NCI-H69 (cell line): Measurements from ENCODE around the gene MAP2K5.
"Not testable (repeated sequence)": the region's sequence is repeated elsewhere in the genome, so short reads cannot be mapped to it uniquely, and the experiment has no call there.

Experiments used
- DNase-seq: peaks from one replicate; lab custom pipeline; 2025; lab: John Stamatoyannopoulos, UW

The MAP2K5 gene

GRCh38 chr15:67672834-67673233 is 130.3 kb downstream of the MAP2K5 start:
- DNase-seq, result not testable (repeated sequence)

DNA sequence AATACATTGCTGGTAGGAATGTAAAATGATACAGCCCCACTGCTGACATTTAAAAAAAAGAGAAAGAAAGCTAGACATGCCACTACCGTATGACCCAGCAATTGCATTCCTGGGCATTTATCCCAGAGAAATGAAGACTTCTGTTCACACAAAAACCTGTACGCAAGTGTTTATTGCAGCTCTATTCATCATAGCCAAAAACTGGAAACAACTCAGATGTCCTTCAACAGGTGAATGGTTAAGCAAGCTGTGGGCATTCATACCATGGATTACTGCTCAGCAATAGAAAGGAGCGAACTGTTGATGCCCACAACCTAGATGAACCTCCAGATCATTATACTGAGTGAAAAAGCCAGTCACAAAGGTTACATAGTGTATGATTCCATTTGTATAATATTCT is 132.5 kb downstream of the MAP2K5 start:
- no peak for DNase-seq

DNA sequence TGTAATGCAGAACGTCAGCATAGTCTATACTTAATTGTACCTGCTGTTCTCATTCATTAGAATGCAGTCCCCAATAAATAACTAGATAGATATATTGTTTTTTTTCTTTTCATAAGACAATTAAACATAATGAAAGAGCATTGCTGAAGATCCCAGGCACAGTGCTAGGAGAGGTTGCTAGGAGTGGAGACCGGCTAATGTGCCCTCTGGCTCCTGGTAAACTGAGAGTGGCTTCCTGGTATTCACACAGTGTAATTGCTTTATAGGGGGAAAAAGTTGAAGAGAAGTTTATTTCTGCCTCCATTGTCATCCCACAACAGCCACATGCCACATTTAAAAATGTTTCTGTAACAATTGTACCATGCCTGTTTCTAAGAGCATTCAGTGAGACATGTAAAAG is 135.6 kb downstream of the MAP2K5 start:
- no peak for DNase-seq

DNA sequence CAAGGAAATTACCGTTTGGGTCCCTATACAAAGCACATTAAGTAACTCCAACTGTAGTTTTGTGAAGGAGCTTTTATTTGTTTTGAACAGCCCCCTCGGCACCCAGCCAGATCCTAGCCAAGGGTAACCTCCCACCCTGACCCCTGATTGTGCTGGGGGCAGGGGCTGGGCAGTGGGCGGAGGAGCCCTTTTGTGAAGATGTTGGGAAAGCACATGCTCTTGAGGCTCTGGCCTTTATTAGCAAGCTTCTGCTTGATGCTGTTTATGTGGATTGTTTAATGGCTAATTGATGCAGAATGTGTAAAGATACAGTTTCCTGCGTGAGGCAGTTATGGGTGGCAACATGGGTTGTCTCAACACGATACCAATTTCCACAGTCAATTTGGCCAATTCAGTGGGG is 136.5 kb downstream of the MAP2K5 start:
- peak; percentile 70 for DNase-seq

GRCh38 chr15:67680641-67681040 is 138.1 kb downstream of the MAP2K5 start:
- DNase-seq, result peak; percentile 81

GRCh38 chr15:67685008-67685599 is 142.6 kb downstream of the MAP2K5 start:
- DNase-seq, result peak; percentile 45

GRCh38 chr15:67685716-67686115 is 143.2 kb downstream of the MAP2K5 start:
- no peak for DNase-seq

DNA sequence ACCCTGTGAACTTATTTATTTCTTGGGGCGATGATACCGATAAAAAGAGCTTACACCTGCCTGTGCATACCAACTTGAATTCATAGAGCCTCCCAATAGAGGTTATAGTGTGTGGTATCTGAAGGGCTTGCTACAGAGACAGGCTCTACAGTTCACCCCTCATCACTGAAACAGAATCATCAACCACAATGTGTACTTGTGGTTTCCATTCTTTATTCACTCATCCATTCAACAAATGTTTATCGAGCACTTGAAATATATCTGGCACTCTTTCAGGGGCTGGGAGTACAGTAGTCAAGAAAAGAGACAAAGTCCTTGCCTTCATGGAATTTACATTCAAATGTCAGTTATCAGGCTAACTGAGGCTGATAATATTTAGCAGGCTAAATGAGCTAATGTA is 148.4 kb downstream of the MAP2K5 start:
- no peak for DNase-seq

- DNase-seq, result no peak
Observed at GRCh38 chr15:67691450-67691849, 148.9 kb downstream of the MAP2K5 start.

DNA sequence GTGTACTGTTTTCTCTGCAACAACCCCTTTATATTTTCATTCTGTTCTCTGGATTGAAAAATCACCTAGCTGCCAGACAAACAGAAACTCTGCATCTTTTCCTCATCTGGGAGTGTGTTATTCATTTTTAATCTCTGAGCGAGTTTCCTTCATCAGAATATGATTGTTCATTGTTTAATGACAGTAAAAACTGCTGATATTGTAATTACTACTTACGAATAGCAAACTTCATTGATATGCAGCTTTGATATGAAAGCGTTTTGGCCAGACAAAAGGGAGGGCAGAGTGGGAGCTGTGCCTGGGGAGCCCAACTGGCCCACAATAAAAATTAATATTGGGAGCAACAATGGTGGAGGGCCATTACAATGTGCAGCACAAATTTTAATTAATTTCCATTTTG is 150.1 kb downstream of the MAP2K5 start:
- no peak for DNase-seq

DNA sequence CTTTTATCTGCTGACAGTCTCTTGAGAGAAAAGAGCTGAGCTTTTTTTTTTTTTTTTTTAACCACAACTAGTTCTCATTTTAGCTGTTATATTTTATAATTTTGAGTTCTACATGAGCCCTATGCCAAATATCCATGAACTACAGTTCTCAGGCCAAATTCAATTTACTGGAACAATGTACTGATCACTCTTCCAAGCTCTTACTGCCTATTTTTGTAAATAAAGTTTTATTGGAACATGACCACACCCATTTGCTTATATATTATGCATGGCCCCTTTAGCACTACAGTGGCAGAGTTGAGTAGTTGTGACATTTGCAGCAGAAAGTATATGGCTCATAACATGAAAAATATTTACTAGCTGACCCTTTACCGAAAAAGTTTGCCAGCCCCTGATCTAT is 153.6 kb downstream of the MAP2K5 start:
- DNase-seq, result no peak

DNA sequence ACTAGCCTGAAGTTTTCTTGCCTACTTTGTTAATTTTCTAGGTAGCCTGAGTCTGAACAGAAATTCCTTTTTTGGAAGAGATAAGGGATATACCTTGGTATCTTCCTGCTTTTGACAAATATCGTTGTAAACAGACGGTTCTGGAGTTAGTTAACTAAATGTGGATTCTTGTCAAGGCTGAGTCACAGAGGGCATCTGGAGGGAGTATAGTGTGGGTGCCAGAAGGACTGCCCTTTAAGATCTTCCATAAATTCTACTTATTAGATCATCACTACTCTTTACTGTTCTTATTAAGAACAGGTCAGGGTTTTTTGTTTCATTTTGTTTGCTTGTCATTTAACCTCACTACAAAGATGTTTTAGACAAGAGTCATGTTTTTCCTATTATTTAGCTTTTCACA is 157.5 kb downstream of the MAP2K5 start:
- DNase-seq, result no peak

GRCh38 chr15:67701669-67702068 is 159.2 kb downstream of the MAP2K5 start:
- DNase-seq, result no peak

GRCh38 chr15:67707520-67708283 is 165.2 kb downstream of the MAP2K5 start:
- no peak for DNase-seq

DNA sequence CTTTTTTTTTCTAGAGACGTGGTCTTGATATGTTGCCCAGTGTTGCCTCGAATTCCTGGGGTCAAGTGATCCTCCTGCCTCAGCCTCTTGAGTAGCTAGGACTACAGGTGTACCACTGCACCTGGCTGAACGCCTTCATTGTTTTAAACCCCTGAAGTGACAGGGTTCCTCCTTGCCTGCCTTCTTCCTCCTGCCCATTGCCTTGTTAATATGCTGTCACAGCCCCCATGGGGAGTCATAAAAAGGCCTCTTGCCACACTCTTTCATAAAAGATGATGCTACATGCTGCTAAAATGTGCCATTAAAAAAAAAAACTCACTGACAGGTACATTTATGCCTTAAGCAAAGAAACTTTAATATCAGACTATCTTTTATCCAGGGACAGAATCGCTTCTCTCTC is 166.0 kb downstream of the MAP2K5 start:
- DNase-seq, result no peak

DNA sequence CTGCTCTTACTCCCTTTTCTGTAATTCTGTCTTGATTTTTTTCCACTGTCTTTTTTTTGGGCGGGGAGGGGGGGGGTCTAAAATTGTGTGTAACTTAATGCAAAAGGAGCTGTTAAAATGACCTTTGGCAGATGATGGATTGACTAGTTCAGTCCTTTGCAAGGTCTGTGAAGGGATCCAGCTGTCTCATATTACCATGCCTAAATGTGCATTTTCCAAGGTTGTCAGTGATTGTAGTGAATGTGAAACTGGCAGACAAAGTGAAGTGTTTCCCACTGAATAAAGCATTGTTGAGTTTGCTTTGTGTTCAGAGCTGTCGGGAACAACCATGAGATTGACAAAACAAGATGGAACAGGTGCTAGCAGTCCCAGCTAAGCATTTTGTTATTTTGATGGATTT is 172.7 kb downstream of the MAP2K5 start:
- DNase-seq, result peak; percentile 79

DNA sequence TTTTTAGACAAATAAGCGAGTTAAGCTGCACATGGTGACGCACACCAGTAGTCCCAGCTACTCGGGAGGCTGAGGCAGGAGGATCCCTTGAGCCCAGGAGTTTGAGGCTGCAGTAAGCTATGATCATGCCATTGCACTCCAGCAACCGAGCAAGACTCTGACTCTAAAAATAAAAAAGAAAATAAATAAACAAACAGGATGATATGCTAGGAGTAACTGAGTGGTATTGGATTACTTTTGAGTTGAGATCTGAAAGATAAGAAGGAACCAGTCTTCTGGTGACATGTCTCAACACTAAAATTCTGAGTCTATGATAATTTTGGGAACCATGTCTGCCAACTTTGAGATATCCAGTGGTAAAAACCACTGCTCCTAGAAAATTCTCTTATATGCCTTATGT is 173.7 kb downstream of the MAP2K5 start:
- DNase-seq, result no peak

DNA sequence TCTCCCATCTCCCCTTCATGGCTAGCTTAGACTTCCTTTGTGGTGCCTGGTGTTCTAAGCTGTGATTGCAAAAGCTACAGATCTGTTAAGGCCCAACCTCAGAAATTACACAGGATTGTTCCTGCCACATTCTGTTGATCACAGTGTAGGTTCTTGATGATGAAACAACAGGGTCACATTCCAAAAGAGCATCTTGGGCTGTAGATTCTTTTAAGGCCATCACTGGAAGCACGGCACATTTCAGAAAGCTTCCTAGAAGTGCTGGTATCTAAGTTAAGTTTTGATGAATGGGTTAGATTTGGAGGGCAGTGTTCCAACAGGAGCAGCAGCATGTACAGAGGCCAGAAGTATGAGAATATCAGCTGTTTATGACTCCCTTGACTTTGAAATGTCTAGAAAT is 175.3 kb downstream of the MAP2K5 start:
- DNase-seq, result no peak

- DNase-seq, result no peak
Observed at GRCh38 chr15:67719330-67719959, 176.9 kb downstream of the MAP2K5 start.

DNA sequence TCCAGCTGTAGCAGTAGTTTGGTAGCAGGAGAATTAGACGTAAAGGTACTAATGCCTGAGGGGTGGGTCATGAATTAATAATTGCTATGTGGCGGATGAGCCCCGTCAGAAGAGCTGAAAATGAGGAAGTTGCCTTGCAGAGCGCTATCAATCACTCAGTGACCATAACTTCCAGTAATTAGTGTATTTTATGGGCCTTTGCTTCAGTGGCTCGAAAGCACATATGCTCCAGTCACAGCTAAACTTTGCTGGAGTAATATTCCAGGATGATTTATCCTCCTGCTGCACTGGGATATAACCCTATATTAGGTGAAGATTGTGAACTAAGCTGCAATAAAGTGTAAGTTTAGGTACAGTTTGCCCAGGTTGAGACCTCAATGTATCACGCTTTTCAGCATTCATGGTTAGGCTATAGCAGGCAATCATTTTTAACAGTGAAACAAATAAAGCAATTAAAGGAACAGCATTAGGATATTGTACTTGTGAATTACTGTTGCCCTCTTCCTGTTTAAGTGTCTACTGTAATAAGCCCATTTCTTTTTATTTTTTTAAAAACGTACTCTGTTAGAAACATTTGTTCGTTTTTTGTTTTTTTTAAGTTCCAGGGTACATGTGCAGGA is 178.2 kb downstream of the MAP2K5 start:
- DNase-seq, result peak; percentile 86

GRCh38 chr15:67722030-67722817 is 179.7 kb downstream of the MAP2K5 start:
- DNase-seq, result no peak
